NCI-H1105 (cell line): ENCODE results near the gene CHPF.

Experiments used
- DNase-seq: peaks from one replicate; lab custom pipeline; 2025; lab: John Stamatoyannopoulos, UW

Gene CHPF

DNA sequence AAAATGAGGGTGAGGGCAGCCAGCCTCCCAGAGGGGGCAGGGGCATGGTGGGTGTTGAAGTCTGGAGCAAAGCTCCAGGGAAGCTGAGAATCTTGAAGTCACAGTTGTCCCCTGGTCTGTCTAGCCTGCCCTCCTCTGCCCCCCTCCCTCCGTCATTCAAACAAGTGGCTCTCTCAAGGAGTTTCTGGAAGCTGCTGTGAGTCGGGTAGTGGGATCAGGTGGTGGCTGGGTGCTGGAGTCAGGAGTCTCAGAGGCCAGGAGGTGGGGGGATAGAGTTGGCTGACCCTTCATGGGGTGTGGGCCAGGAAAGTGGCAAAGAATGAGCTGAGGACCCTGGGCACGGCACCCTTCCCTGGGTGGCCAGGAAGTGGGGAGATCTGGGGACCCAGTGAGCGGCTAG, 29.8 kb downstream of the CHPF start:
- DNase-seq, result no peak

DNA sequence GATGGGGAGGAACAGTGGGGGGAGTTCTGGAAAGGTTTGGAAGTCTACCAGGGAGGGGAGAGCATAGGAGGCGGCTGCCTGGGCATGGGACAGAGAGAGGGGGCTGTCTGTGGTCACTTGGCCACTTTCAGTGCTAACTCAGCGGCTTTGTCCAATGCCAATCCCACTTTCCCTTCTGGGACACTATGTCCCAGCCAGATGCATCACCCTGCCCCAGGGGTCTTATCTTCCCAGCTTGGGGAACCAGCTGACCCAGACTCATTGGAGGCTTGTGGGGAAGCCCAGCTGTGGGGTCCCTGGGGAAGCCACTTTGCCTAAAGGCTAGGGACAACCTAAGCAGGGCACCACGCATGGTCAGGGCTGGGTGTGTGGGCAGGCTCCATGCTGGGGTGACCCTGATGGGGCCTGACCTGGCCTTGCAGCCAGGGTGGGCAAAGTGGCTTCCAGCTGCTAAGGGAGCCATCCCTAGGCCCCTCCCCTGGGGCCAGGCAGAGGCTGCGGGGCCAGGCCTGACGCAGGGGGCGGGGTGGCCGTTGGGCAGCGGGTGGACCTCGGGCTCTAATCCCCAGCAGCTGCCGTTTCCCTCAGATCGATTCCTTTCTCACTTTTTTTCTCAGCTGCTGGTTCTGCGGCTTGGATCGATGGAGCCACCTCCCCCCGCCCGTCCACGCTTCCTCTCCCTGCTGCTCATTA, 30.9 kb downstream of the CHPF start:
- DNase-seq, result no peak

DNA sequence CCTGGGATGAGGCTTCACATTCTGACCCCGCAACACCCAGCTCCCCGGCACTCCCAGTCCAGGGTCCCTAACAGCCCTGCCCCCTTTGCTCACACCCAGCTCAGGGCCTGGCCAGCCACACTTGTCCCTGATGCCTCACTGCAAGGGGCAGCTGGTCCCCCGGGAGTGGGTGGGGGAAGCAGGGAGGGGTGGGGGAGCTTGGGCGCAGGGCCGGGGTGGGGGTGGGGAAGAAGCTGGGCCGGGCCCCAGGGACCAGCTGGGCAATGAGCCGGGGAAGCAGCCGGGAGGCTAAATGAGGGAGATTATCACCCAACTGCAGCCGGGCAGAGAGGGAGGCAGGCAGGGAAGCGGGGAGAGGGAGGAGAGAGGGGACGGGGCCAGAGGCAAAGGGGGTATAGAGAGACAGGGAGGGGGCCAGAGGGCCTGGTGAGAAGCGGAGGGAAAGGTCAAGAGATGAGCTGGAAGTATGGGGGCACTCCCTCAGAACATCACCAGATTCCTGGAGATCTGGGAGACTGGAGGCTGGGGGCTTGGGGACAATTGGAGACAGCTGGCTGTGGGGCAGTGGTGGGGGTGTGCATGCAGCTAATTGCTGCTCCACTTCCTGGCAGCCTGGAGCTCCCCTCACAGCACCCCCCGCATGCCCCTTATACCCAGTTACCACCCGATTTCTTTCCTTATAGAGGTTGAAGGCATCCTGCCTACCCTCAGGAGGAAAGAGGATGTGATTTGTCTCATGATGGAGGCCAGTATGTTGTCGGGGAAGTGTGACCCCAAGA, 31.9 kb downstream of the CHPF start:
- DNase-seq, result no peak

DNA sequence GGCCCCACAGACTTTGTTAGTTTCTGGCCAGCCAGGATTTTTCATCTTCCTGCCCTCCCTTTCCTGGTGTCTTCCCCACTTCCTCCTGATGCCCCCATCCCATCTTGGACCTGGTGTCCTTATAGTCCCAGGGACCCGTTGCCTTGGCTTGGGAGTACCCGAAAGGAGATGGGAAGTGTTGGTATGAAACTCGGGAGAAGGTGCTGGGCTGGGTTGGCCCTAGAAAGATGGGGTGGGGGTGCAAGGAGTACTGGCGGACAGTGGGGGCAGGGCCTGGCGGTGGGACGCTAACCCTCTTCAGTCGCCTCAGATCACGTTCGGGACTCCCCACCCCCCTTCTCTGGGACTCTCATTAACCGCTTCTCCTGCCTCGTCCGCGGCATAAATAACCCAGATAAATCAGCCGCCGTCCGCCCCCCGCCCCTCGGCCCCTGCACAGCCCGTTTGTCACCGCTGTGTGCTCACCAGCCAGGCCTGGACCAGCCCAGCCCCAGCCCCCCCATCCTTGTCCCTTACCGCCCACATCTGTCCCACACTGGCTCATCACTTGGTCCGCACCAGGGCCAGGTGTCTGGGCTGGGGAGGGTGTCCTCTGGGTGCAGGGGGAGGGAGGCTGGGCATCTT, 33.0 kb downstream of the CHPF start:
- DNase-seq, result no peak

DNA sequence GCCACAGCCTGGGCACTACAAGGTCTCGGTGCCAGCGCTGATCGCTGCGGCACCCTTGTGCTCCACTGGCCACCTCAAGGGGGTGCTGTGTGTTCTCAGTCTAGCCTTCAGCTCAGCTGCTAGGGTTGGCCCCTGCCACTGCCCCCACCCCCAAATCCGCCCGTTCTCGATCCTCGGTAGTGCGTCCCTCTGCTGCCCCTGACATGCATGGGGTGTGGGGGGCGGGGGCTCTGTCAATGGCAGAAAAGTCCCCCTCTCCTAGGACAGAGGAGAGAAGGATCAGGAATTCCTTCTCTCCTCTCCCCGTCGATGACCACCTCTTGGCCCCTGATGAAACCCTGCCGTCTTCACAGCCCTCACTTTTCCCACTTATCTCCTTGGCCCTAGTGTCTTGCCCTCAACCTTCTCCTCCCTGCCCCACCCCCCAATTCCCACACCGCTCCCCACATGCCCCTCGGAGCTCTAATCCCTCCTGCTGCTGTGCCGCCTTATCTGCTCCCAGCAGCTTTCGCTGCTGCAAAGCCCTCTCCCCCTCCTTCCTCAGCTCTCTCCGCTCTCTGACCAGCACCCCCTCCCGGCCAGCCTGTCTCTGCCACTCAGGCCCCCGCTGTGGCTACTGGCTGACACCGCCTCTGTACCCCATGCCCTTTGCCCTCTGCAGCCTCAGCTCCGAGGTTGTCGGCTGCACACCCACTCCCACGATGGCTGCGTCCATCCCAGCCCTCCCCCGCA, 33.7 kb downstream of the CHPF start:
- no peak for DNase-seq

DNA sequence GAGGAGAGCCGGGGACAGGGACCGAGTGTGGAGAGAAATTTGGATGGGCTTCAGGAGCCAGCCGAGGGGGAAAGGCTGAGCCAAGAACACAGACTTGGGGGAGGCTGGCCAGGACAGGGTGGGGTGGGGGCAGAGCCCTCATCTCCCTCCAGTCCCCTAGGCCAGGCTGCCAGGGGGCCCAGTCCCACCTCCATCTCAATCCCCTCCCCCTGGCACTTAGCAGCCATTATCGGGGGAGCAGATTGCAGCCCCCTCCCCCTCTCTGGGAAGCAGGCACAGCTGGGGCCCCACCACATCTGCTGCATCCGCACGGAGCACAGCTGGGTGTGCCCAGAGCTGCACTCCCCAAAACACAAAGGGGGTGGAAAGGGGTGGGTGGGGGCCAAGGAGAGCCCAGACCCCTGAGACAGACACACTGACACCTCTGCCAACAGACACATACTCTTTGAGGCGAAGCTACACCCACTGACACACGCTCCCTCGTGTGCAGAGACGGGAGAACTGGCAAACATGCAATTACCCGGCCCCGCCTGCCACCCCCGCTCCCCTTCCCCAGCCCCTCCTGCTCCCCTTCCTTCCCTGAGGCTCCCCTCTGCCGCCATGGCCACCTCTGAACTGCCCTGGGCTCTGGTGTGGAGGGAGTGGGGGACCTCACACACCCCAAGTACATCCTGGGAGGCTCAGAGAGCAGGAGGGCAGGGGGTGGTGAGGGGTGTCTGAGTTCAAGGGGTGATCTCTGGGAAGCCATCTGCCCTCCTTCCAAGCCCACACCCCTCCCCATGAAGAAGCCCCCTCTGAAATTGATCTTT, 34.4 kb downstream of the CHPF start:
- no peak for DNase-seq

DNA sequence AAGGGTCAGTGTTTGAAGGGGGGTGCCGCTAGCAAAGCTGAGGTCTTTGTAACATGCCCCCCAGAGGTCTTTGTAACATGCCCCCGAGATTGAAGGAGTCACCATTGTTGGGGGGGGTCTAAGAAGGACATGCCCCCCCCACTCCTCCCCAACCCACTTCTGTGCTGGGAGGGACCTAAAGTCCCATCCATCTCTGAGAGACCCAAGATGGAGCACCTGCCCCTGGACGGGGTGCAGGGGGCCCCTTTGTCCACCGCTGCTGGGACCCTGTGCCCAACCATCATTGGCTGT, 35.2 kb downstream of the CHPF start:
- no peak for DNase-seq

DNA sequence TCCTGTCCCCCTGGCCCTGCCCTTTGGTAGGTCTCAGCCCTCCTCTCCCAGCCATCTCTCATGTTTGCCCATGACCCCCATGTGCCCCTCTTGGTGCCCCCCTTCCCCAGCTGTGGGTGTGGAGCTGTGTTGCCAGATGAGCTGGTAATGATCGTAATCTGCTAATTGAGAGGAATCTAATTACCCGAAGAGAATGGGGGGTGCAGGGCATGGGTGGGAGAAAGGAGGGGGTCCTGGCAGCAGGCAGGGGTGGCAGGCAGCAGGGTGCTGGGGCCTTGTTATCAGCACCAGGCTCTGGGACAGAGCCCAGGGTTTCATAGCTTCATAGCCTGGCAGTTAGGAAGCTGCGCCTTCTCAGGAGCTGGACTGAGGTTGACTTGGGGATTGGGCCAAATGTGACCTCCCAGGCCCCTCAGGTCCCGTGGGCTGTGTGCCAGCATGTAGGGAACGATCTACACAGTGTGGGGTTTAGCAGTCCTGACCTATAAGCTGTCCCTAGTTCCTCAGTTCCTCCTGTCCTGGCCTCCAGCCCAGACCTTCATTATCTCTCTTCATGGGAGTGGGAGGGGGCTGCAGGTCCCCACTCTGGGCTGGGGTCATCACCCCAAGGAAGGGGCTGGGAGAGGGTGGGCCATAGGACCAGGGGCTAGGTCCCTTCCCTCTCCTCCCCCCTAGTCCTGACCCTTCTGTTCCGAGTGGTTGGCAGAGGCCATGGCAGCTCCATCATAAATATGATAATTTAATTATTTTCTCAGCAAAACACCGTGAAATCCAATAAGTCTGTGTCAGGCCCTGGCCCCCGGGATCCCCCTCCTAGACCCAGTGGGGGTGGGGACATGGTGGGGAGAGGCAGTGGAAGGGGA, 35.8 kb downstream of the CHPF start:
- DNase-seq, result no peak

DNA sequence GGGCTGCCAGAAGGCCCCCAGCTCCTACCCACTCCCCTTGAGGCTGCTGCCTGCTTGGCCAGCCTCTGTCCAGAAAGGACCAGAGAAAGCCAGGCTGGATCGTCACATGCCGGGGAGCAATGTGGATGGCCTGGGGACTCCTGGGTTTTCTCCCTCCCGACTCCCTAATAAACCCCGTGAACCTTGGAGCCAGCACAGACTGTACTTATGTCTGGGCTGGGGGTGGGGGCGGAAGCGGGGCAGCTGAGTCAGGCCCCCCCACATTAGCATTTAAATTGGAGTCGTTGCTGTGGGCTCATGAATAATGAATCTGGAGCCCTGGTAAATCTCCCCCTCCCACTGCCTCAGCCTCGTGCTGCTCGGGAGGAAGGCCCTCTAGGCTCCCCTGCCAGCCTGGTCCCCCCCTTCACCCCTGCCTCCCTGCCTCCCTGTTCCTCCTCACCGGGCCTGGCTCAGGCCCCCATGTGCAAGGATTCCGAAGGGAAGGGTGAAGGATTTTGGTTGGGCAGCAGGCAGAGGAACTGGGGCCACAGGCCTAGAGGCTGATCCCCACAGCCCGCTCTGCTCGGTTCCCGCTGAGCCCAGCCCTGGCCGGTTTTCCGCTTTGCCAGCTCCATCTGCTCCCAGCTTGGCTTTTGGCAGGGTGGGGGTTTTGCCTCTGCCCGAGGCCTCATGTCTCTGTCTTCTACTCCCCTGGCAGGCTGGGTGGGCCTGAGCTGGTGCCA, 36.6 kb downstream of the CHPF start:
- no peak for DNase-seq

DNA sequence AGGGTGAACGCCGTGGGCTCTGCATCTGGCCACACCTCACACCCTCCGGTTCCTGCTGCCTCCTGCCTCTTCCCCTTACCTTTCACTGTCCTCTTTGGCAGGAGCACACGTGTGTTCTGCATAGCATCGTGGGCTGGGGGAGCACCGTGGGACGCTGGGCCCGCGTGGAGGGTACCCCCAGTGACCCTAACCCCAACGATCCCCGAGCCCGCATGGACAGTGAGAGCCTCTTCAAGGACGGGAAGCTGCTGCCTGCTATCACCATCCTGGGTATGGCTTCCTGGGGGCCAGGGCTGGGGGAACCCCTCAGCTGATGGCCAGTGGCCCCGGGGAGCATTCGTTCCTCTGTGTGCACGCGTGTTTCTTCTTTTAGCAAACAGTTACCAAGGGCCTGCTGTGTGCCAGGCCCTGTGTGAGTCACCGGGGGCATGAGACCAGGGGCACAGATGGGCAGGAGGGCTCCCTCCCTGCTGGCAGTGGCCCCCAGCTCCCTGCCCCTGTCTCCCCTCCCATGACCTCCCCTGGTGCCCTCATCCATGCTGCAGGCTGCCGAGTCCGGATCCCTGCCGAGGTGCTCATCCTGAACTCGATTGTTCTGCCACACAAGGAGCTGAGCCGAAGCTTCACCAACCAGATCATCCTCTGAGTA, 37.3 kb downstream of the CHPF start:
- no peak for DNase-seq

DNA sequence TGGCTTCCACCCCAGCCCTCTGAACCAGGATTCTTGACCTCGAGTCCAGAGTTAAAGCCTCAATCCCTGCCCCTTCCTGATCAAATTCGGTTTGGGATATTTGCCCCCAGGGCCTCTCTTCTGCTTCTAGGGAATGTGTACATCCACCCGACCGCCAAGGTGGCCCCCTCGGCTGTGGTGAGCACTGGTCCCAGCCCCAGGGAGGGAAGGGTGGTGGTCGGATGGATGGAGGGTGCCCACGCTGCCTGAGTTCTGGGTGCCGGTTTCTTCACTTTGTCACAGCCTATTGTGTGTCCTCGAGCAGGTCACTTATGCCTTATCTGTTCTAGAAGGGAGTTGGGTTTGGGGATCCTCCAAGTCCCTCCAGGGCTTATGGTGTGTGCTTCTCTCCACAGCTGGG, 38.0 kb downstream of the CHPF start:
- DNase-seq, result no peak

DNA sequence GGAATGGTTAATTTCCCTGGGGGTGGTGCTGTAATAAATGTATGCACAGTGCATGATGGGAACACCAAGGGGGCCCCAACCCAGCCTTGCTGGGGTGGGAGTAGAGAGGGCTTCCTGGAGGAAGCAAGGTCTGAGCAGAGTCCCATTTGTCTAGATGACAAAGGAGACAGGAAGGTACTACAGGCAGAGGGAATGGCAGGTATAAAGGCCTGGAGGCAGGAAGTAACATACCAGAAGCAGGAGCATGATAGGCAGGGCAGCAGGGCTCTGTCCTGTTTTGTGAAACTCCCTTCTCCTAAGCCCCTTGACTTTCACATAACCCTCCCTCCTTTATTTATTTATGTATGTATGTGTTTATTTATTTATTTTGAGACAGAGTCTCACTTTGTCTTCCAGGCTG, 41.0 kb downstream of the CHPF start:
- DNase-seq, result no peak

DNA sequence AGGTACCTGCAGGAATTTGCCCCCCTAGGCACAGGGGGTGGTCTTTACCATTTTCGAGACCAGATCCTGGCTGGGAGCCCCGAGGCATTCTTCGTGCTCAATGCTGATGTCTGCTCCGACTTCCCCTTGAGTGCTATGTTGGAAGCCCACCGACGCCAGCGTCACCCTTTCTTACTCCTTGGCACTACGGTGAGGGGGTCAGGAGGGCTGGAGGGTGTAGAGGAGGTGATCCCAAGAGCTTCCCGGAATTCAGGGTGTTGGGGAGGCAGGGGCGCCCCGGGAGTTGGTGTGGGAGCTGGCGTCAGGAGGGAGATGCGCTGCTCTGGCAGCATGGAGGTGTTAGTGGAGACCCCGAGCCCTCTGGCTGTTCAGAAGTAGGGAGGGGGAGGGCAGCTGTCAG, 41.8 kb downstream of the CHPF start:
- no peak for DNase-seq

DNA sequence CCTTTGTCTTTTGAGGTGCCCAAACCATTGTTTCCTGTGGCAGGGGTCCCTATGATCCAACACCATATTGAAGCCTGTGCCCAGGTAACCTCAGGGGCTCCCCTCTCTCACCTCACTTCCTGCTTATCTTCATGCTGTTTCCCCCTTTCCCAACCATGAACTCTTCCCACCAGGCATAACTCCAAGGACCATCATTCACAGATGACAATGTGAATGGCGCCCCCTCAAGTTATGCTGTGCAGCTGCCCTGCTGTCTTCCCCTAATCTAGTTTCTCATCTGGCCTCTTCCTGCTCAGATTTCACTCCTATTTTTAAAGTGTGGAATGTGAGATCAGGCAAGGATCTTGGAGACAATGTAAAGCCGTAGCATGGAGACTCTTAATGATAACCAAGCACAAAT, 43.5 kb downstream of the CHPF start:
- no peak for DNase-seq

DNA sequence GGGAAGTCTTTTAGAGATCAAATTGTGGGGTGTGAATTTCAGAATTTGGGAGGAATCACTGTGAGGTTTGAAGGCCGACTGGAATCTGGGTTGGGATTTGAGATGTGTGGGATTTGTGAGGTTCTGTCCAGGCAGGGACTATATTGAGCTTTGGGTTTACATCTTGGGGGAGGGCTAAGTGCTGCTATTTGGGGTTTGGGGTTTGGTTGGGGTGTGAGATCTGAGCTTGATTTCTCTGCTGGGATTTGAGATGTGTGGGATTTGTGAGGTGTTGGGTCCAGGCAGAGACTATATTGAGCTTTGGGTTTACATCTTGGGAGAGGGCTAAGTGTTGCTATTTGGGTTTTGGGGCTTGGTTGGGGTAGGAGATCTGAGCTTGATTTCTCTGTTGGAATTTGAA, 44.1 kb downstream of the CHPF start:
- no peak for DNase-seq

DNA sequence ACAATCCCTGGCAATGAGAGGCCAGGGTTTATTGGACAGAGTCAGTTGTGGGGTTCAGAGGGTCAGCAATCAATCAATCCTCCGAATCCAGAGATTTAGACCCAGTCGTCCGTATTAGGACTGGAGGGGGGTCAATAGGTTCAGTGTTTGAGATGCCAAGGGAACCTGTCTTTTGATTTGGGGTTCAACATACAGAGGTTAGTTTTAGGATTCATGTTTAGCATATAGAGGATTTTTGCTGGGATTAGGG, 44.6 kb downstream of the CHPF start:
- DNase-seq, result no peak

DNA sequence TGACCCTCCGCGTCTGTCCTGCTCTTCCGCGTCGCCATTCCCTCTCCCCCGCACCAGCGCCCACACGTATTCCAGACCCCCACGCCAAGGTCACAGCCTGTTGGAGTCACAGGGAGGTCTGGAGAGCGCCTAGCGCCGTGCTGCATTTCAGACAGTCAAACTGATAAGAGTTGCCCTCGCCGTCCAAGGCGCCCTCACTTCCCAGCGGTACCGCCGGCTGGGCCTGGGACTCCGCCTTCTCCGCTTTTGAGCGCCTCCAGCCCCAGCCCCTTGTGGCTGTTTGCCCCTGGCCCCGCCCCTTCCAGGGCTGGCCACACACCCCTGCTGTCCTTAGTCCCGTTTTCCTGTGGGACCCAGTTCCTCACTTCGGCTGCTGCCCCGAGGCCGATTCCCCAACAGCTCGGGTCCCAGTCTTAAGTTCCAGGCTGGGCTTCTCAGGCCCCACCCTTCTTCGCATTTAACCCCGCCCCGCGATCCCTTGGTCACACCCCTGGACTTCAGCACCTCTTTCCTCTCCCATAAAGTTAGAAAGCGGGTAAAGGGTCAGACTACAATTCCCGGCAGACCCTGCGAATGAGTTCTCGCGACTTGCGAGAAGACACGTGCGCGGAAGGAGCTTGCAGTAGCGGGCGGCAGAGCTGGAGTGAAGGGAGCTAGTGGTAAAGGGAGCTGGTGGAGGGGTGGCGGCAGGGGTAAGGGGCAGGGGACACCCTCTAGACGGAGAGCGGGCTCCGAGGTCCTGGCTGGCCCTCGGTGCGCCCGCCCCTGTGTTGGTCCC, 45.1 kb downstream of the CHPF start, which contains the start of gene GMPPA:
GMPPA (plus strand) TSS at position 612 of the 778 bp plus-strand sequence. CDS start 1,085 bp downstream, outside the sequence.
- peak; percentile 89 for DNase-seq

DNA sequence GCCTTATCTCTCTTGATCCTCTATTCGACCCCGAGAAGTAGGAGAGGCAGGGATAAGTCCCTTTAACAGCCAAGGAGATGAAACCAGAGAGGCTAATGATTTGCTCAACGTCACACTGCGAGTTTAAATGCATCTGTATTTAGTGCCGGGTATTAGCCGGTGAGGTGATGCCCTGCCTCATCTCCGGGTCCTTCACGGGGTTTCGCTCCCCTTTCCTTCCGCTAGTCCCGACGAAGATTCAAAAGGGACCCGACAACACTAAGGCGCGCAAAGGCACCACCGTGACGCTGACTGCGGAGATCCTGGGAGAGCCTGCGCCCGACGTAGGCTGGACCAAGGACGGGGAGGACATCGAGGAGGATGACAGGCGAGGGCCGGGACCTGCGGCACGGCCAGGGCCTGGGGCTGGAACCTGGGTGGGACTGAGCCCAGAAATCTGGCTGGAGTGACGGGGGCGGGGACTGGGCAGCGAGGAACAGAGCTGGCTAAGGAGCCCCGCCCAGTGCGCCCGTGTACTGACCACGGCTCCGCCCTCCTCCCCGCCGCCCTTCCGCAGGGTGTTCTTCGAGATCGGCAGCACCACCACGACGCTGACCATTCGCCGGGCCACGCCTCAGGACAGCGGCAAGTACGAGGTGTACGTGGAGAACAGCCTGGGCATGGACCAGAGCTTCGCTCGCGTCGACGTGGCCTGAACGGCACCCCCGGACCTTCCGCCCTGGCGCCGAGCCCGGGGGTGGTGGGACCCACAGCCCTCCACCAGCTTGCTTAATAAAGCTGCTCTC, 45.9 kb downstream of the CHPF start:
- DNase-seq, result no peak
